ENCODE data around the gene COG7.

DNA sequence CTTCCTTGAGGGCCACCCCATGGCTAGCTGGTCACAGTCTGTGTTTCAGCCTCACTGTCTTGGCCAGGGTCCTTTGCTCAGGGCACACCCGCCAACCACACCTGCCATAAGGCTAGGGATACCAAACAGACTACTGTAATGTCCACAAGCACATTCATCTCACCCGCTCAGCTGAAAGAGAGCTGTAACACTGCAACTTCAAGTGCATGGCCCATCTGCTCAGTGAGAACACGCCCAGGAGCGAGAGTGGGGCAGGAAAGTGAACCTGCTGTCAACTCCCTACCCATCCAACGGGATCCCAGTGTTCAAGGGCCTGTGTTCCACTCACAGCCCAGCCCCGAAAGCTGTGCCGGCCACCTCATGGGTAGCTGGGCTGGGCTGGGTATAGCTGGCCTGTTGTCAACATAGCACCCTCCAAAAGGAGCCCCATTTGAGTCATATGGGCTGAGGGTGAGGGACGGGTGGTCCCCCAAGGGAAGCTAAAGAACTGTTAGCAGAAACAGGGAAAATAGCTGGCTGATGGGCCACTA lies 95.2 kb downstream of the COG7 start:
- TF ChIP-seq, protein P1, sequence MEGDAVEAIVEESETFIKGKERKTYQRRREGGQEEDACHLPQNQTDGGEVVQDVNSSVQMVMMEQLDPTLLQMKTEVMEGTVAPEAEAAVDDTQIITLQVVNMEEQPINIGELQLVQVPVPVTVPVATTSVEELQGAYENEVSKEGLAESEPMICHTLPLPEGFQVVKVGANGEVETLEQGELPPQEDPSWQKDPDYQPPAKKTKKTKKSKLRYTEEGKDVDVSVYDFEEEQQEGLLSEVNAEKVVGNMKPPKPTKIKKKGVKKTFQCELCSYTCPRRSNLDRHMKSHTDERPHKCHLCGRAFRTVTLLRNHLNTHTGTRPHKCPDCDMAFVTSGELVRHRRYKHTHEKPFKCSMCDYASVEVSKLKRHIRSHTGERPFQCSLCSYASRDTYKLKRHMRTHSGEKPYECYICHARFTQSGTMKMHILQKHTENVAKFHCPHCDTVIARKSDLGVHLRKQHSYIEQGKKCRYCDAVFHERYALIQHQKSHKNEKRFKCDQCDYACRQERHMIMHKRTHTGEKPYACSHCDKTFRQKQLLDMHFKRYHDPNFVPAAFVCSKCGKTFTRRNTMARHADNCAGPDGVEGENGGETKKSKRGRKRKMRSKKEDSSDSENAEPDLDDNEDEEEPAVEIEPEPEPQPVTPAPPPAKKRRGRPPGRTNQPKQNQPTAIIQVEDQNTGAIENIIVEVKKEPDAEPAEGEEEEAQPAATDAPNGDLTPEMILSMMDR (IDR thresholded peaks at IDR 0.05) = no peak
- TF ChIP-seq EP300 (IDR thresholded peaks at IDR 0.05; ENCODE audit: low read depth) (no peak), POLR2AphosphoS5 (IDR thresholded peaks at IDR 0.05) (peak in 1 of 3 donors; percentile 32)

Data from transverse colon (tissue), 4 donors.